HG02970 (cell line): ENCODE measurements around the gene CTNNA2.

Experiments used
- ATAC-seq: cut with Tn5 transposase; IDR thresholded peaks from one replicate; pipeline ENCODE4 v1.9.1; 2021; ENCODE audit warnings: mild to moderate bottlenecking, moderate library complexity, moderate number of reproducible peaks; ENCODE audit not compliant: unreplicated experiment, low FRiP score

The CTNNA2 gene

GRCh38 chr2:79909521-79909920 lies 396.7 kb downstream of the CTNNA2 start:
- ATAC-seq, result no peak

- ATAC-seq, result no peak
Measured at GRCh38 chr2:79910643-79911042, 397.8 kb downstream of the CTNNA2 start.

GRCh38 chr2:79915455-79915854 lies 402.6 kb downstream of the CTNNA2 start:
- no peak for ATAC-seq

- no peak for ATAC-seq
Measured at GRCh38 chr2:79916285-79916684, 403.4 kb downstream of the CTNNA2 start.

GRCh38 chr2:79920512-79921076 lies 407.7 kb downstream of the CTNNA2 start:
- ATAC-seq, result no peak

GRCh38 chr2:79929624-79930023 lies 416.8 kb downstream of the CTNNA2 start:
- ATAC-seq, result no peak

- no peak for ATAC-seq
Measured at GRCh38 chr2:79935046-79935732, 422.3 kb downstream of the CTNNA2 start.

- ATAC-seq, result peak; percentile 64
Measured at GRCh38 chr2:79935771-79936657, 423.2 kb downstream of the CTNNA2 start.

- no peak for ATAC-seq
Measured at GRCh38 chr2:79936715-79937114, 423.9 kb downstream of the CTNNA2 start.

GRCh38 chr2:79938648-79939047 lies 425.8 kb downstream of the CTNNA2 start:
- ATAC-seq, result no peak

GRCh38 chr2:79940364-79940763 lies 427.5 kb downstream of the CTNNA2 start:
- ATAC-seq, result no peak

GRCh38 chr2:79941179-79941578 lies 428.3 kb downstream of the CTNNA2 start:
- ATAC-seq, result no peak

GRCh38 chr2:79944205-79944604 lies 431.4 kb downstream of the CTNNA2 start:
- no peak for ATAC-seq

- no peak for ATAC-seq
Measured at GRCh38 chr2:79945653-79946445, 433.0 kb downstream of the CTNNA2 start.

- ATAC-seq, result no peak
Measured at GRCh38 chr2:79947751-79948150, 434.9 kb downstream of the CTNNA2 start.

- no peak for ATAC-seq
Measured at GRCh38 chr2:79950526-79950925, 437.7 kb downstream of the CTNNA2 start.

GRCh38 chr2:79952616-79953015 lies 439.8 kb downstream of the CTNNA2 start:
- ATAC-seq, result no peak

GRCh38 chr2:79960035-79960434 lies 447.2 kb downstream of the CTNNA2 start:
- no peak for ATAC-seq

- no peak for ATAC-seq
Measured at GRCh38 chr2:79960519-79960918, 447.7 kb downstream of the CTNNA2 start.

GRCh38 chr2:79964966-79965365 lies 452.1 kb downstream of the CTNNA2 start:
- ATAC-seq, result no peak

- no peak for ATAC-seq
Measured at GRCh38 chr2:79966369-79966768, 453.5 kb downstream of the CTNNA2 start.
